Endothelial cell of umbilical vein (primary cell): ENCODE data around the gene ANGEL2. TPM values are rescaled to one million over a fixed set of nuclear protein-coding genes. Genes with fewer than 3 reads are reported as not detected.

Experiments used
- BruUV-seq: library from RNA; stranded (reverse); fragments of 400-500 nt; replicated peaks from 2 replicates; lab custom pipeline; 2021; lab: Mats Ljungman, UMichigan
- CTCF ChIA-PET: fragments of 300-600, 350-600 bp; sonication (Branson Sonifier 250); formaldehyde crosslinking; loops from one replicate; lab custom pipeline; 2021; ENCODE audit warnings: antibody characterized with exemption, inconsistent platforms; lab: Charles Lee
- POLR2A ChIA-PET: fragments of 300-600, 350-600 bp; sonication (Branson Sonifier 250); formaldehyde crosslinking; loops from one replicate; lab custom pipeline; 2021; ENCODE audit warnings: antibody characterized with exemption, inconsistent platforms; lab: Charles Lee
- DNase-seq: peaks from one replicate; pipeline ENCODE4 v3.0.0-alpha.2; 2011; ENCODE audit warnings: low read depth, low spot score
- FAIRE-seq: peaks from 2 replicates; lab custom pipeline; 2011; peaks lifted over from hg19 to GRCh38; lab: Jason Lieb, UNC
- H2AFZ ChIP-seq: 2 replicates; pipeline ENCODE4 v1.6.0; 2012; ENCODE audit warnings: low read depth, low read length, control low read depth, inconsistent platforms
- H3K27ac ChIP-seq: 2 replicates; pipeline ENCODE4 v1.5.1; 2011; ENCODE audit warnings: low read depth, mild to moderate bottlenecking, control low read depth, low read length, moderate library complexity; ENCODE audit not compliant: insufficient read depth
- H3K27me3 ChIP-seq, 2 experiments: 2 replicates each; pipeline versions ENCODE4 v1.6.0 to v1.6.1; 2011; ENCODE audit warnings: low read length in 2 of 2, mixed read lengths in 1 of 2; ENCODE audit not compliant: control insufficient read depth in 2 of 2, insufficient read depth in 2 of 2
- H3K36me3 ChIP-seq, 2 experiments: 2 replicates in 1 of 2; 3 replicates in 1 of 2; pipeline ENCODE4 v1.5.1; 2011; ENCODE audit warnings: low read length in 2 of 2, mild to moderate bottlenecking in 1 of 2, moderate library complexity in 1 of 2; ENCODE audit not compliant: control insufficient read depth in 2 of 2, insufficient read depth in 2 of 2; ENCODE audit errors: extremely low read depth in 1 of 2
- H3K4me1 ChIP-seq: 3 replicates; pipeline ENCODE4 v1.5.1; 2011; ENCODE audit warnings: mild to moderate bottlenecking, low read length; ENCODE audit not compliant: control insufficient read depth, insufficient read depth; ENCODE audit errors: extremely low read depth
- H3K4me2 ChIP-seq: 2 replicates; pipeline ENCODE4 v1.6.1; 2011; ENCODE audit warnings: low read length, control low read depth, mixed read lengths; ENCODE audit not compliant: insufficient read depth
- H3K4me3 ChIP-seq, 3 experiments: fragments of 200-600 bp in 1 of 3; sonication (generic), shearing (Covaris generic) in 1 of 3; replicated peaks in 1 of 3; 2 replicates each; pipeline ENCODE4 v1.5.1; 2011 to 2016; ENCODE audit warnings: control low read depth in 3 of 3, low read length in 3 of 3, mild to moderate bottlenecking in 2 of 3, inconsistent platforms in 1 of 3, low read depth in 1 of 3, moderate library complexity in 1 of 3; ENCODE audit not compliant: insufficient read depth in 1 of 3
- H3K79me2 ChIP-seq: 2 replicates; pipeline ENCODE4 v1.6.0; 2012; ENCODE audit warnings: low read length, inconsistent platforms; ENCODE audit not compliant: control insufficient read depth, insufficient read depth
- H3K9ac ChIP-seq: replicated peaks from 2 replicates; pipeline ENCODE3; 2011; ENCODE audit warnings: low read length, control low read depth; ENCODE audit not compliant: insufficient read depth; ENCODE audit errors: extremely low read depth
- H3K9me1 ChIP-seq: replicated peaks from 3 replicates; pipeline ENCODE4 v1.6.0; 2011; ENCODE audit warnings: mild to moderate bottlenecking, low read length; ENCODE audit not compliant: control insufficient read depth, insufficient read depth; ENCODE audit errors: extremely low read depth
- H3K9me3 ChIP-seq: replicated peaks from 2 replicates; pipeline ENCODE4 v1.5.1; 2012; ENCODE audit warnings: low read length, inconsistent platforms; ENCODE audit not compliant: control insufficient read depth, insufficient read depth
- H4K20me1 ChIP-seq: replicated peaks from 2 replicates; pipeline ENCODE3; 2011; ENCODE audit warnings: mild to moderate bottlenecking, low read length; ENCODE audit not compliant: control insufficient read depth, insufficient read depth; ENCODE audit errors: extremely low read depth
- EZH2 ChIP-seq: IDR thresholded peaks from 2 replicates; pipeline ENCODE4 v1.6.1; 2012; ENCODE audit warnings: borderline replicate concordance, low read depth, mild to moderate bottlenecking, moderate library complexity, low read length, inconsistent platforms; ENCODE audit not compliant: severe bottlenecking
- FOS ChIP-seq: IDR thresholded peaks from 2 replicates; pipeline ENCODE4 v1.6.1; 2011; ENCODE audit warnings: mild to moderate bottlenecking, low read length, moderate library complexity, borderline replicate concordance; ENCODE audit not compliant: insufficient read depth
- GATA2 ChIP-seq: IDR thresholded peaks from 2 replicates; pipeline ENCODE4 v1.7.0; 2011; ENCODE audit warnings: low read depth, mild to moderate bottlenecking, moderate library complexity, mixed read lengths, low read length; ENCODE audit not compliant: insufficient read length, insufficient read depth
- JUN ChIP-seq: IDR thresholded peaks from 2 replicates; pipeline ENCODE4 v1.6.1; 2011; ENCODE audit warnings: borderline replicate concordance, low read depth; ENCODE audit not compliant: insufficient read length, insufficient read depth
- MYC ChIP-seq: IDR thresholded peaks from one replicate; pipeline ENCODE4 v1.6.1; 2011; ENCODE audit warnings: mild to moderate bottlenecking, low read depth, low read length
- POLR2A ChIP-seq: IDR thresholded peaks from 2 replicates; pipeline ENCODE4 v1.6.1; 2012; ENCODE audit warnings: low read depth, mild to moderate bottlenecking, control low read depth, low read length
- POLR2AphosphoS5 ChIP-seq: IDR thresholded peaks from 2 replicates; pipeline ENCODE4 v1.6.1; 2012; ENCODE audit warnings: low read depth, mild to moderate bottlenecking, control low read depth, low read length, moderate library complexity; ENCODE audit not compliant: insufficient read depth
- dilution Hi-C: fragments of 300-500 bp; cut with MboI; formaldehyde crosslinking; loops from one replicate; pipeline ENCODE4 v1.15.0; 2019; ENCODE audit warnings: low sequenced_read_pairs; ENCODE audit not compliant: extremely low pct_ligation_motif_present
- intact Hi-C: fragments of 100-400 bp; cut with micrococcal nuclease; formaldehyde crosslinking; loops from one replicate; pipeline ENCODE4 v1.10.0; 2022
- polyA plus RNA-seq, 4 experiments: library from polyadenylated mRNA; depleted of rRNA in 3 of 4; stranded (reverse) in 3 of 4; unstranded in 1 of 4; fragments of >200 nt; gene quantifications; 2 replicates each; pipeline versions ENCODE4 v1.2.1 to v1.2.3, GENCODE V29; 2011 to 2012; ENCODE audit warnings: missing spikeins in 1 of 4
- total RNA-seq: library from RNA; stranded (reverse); gene quantifications from 2 replicates; pipeline ENCODE4 v1.2.3, GENCODE V29; 2021
- TF ChIP-seq, protein P1 (sequence below): IDR thresholded peaks from 2 replicates; pipeline ENCODE4 v1.6.1; 2011; ENCODE audit not compliant: insufficient read depth, insufficient read length
- TF ChIP-seq, protein P2 (sequence below), 2 donors: IDR thresholded peaks; 1 replicate in 1 of 2; 2 replicates in 1 of 2; pipeline ENCODE4 v1.5.1; 2011; ENCODE audit warnings: low read length in 2 of 2, mild to moderate bottlenecking in 2 of 2, moderate library complexity in 2 of 2, control low read depth in 1 of 2, inconsistent platforms in 1 of 2, low read depth in 1 of 2; ENCODE audit not compliant: insufficient read depth in 1 of 2; ENCODE audit errors: extremely low read depth in 1 of 2

ANGEL2 gene
- total and polyA plus RNA-seq, 2 donors (not counting 3 experiments of a cell fraction or from before 2014, with no cell fraction given) = 11.9 to 39.1 TPM

DNA sequence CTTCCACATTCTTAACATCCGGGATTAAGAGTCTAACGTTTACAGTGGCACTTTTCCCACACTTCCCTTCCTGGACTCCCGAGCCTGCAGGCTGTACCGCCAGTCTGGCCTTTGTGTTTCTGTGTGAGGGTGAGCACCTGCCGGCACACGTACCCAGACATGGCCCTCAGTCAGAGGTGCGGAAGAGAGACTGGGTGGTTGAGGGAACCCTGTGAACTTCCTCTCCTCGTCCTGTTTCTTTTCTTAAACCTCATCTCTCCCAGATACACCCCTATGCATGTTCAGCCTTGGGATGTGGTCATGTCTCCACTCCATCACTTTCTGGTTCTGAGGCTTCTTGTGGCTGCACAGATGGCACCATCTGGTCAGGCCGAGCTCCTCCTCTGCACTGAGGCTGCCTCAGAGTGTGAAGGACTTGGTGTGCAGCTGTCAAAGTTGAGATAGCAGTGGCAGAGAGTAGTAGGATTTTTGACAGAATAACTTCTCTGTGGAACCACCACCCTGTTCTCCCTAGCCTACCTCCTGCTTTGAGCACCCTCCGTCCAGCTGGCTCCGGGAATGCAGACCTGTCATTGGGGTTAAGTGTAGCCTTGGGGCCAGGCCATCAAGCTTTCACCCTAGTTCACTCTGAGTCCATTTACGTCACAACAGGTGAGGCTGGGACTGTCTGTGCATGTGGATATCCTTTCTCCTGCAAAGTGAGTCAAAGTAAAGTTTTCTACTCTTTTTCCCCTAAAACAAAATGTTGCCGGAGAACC, 33.9 kb downstream of the ANGEL2 start:
- H4K20me1 ChIP-seq = no peaks in the 10 kb centered on the region
- H3K4me3 ChIP-seq = no peak overlapping the region
- no TSS peak for BruUV-seq
- no peaks in the 10 kb centered on the region for H3K9me1 ChIP-seq
- H3K4me2 ChIP-seq = no peak overlapping the region
- H3K36me3 ChIP-seq = no peaks in the 10 kb centered on the region
- no peaks in the 10 kb centered on the region for H3K9me3 ChIP-seq
- no peak overlapping the region for H3K9ac ChIP-seq
- dilution Hi-C loops = no loop called here
- no peak overlapping the region for H2AFZ ChIP-seq
- TF ChIP-seq, protein P1, sequence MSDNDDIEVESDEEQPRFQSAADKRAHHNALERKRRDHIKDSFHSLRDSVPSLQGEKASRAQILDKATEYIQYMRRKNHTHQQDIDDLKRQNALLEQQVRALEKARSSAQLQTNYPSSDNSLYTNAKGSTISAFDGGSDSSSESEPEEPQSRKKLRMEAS = no peak
- TF ChIP-seq POLR2AphosphoS5 (no peak), GATA2 (no peak), FOS (no peak), JUN (no peak), POLR2A (no peak), MYC (no peak), EZH2 (no peak)
- TF ChIP-seq, protein P2, sequence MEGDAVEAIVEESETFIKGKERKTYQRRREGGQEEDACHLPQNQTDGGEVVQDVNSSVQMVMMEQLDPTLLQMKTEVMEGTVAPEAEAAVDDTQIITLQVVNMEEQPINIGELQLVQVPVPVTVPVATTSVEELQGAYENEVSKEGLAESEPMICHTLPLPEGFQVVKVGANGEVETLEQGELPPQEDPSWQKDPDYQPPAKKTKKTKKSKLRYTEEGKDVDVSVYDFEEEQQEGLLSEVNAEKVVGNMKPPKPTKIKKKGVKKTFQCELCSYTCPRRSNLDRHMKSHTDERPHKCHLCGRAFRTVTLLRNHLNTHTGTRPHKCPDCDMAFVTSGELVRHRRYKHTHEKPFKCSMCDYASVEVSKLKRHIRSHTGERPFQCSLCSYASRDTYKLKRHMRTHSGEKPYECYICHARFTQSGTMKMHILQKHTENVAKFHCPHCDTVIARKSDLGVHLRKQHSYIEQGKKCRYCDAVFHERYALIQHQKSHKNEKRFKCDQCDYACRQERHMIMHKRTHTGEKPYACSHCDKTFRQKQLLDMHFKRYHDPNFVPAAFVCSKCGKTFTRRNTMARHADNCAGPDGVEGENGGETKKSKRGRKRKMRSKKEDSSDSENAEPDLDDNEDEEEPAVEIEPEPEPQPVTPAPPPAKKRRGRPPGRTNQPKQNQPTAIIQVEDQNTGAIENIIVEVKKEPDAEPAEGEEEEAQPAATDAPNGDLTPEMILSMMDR (IDR thresholded peaks at IDR 0.05; ENCODE audit: extremely low read depth in 1 of 2, insufficient read depth in 1 of 2, low read depth in 1 of 2, low read length in 2 of 2) = no peak
- FAIRE-seq (no peak), DNase-seq (no peak)
- no peak overlapping the region for H3K27ac ChIP-seq
- ChIA-PET CTCF (interaction anchor here (1.4 kb wide), 1 partner anchor 14 kb away, joined by 3 read pairs; no protein-coding TSS in a partner anchor), POLR2A (no interaction called here)
- H3K79me2 ChIP-seq = no peaks in the 10 kb centered on the region
- intact Hi-C loops = no loop called here
- no peaks in the 10 kb centered on the region for H3K27me3 ChIP-seq
- H3K4me1 ChIP-seq = no peaks in the 10 kb centered on the region
